Fibroblast of lung (primary cell): Measurements from ENCODE around the gene MS4A4E. TPM values are rescaled to one million over a fixed set of nuclear protein-coding genes. Genes with fewer than 3 reads are reported as not detected.

Source experiments
- DNase-seq, 2 donors: peaks; one replicate each; pipeline versions ENCODE4 v3.0.0 to v3.0.0-alpha.2; 2010; ENCODE audit warnings: low read depth in 2 of 2
- H2AFZ ChIP-seq: 2 replicates; pipeline ENCODE4 v1.5.1; 2012; ENCODE audit warnings: low read length, control low read depth, inconsistent platforms
- H3K27ac ChIP-seq: 2 replicates; pipeline ENCODE4 v1.5.1; 2011; ENCODE audit warnings: low read length, control low read depth; ENCODE audit not compliant: insufficient read depth
- H3K27me3 ChIP-seq: 2 replicates; pipeline ENCODE4 v1.5.1; 2011; ENCODE audit warnings: mild to moderate bottlenecking, low read length; ENCODE audit not compliant: control insufficient read depth, insufficient read depth
- H3K36me3 ChIP-seq: 2 replicates; pipeline ENCODE4 v1.5.1; 2011; ENCODE audit warnings: low read length; ENCODE audit not compliant: control insufficient read depth, insufficient read depth
- H3K4me1 ChIP-seq: 2 replicates; pipeline ENCODE4 v1.5.1; 2011; ENCODE audit warnings: low read length; ENCODE audit not compliant: control insufficient read depth, insufficient read depth; ENCODE audit errors: extremely low read depth
- H3K4me2 ChIP-seq: 2 replicates; pipeline ENCODE4 v1.5.1; 2011; ENCODE audit warnings: low read length, control low read depth; ENCODE audit not compliant: insufficient read depth; ENCODE audit errors: extremely low read depth
- H3K4me3 ChIP-seq, 4 experiments: fragments of 200-600 bp in 1 of 4; sonication (generic) in 1 of 4; replicated peaks in 1 of 4; 2 replicates each; pipeline ENCODE4 v1.5.1; 2011 to 2016; ENCODE audit warnings: low read length in 4 of 4, low read depth in 3 of 4, mild to moderate bottlenecking in 3 of 4, control low read depth in 2 of 4, inconsistent platforms in 1 of 4, mixed read lengths in 1 of 4; ENCODE audit not compliant: insufficient read depth in 1 of 4; ENCODE audit errors: control extremely low read depth in 1 of 4
- H3K79me2 ChIP-seq: 2 replicates; pipeline ENCODE4 v1.5.1; 2012; ENCODE audit warnings: mild to moderate bottlenecking, low read length, inconsistent platforms; ENCODE audit not compliant: control insufficient read depth, insufficient read depth
- H3K9ac ChIP-seq: 2 replicates; pipeline ENCODE4 v1.5.1; 2011; ENCODE audit warnings: mild to moderate bottlenecking, low read length, control low read depth; ENCODE audit not compliant: insufficient read depth
- H3K9me3 ChIP-seq: 2 replicates; pipeline ENCODE4 v1.5.1; 2012; ENCODE audit warnings: low read depth, low read length; ENCODE audit not compliant: control insufficient read depth, insufficient read depth
- H4K20me1 ChIP-seq: 2 replicates; pipeline ENCODE4 v1.5.1; 2011; ENCODE audit warnings: low read length; ENCODE audit not compliant: control insufficient read depth, insufficient read depth; ENCODE audit errors: extremely low read depth
- CTCF ChIP-seq, 2 donors: IDR thresholded peaks in 1 of 2; conservative IDR thresholded peaks in 1 of 2; 1 replicate in 1 of 2; 2 replicates in 1 of 2; pipeline ENCODE4 v1.5.1; 2011 to 2012; ENCODE audit warnings: low read length in 2 of 2, control low read depth in 1 of 2, inconsistent platforms in 1 of 2, low read depth in 1 of 2, mild to moderate bottlenecking in 1 of 2
- EZH2 ChIP-seq: IDR thresholded peaks from 2 replicates; pipeline ENCODE4 v1.5.1; 2012; ENCODE audit warnings: low read length, control low read depth, mild to moderate bottlenecking; ENCODE audit errors: missing control alignments
- polyA plus RNA-seq, 2 donors: library from polyadenylated mRNA; depleted of rRNA in 1 of 2; stranded (reverse) in 1 of 2; unstranded in 1 of 2; fragments of >200 nt; gene quantifications; 2 replicates each; pipeline ENCODE4 v1.2.1, GENCODE V29; 2011 to 2012; ENCODE audit warnings: missing spikeins in 1 of 2
- total RNA-seq: library from RNA; depleted of rRNA; stranded (reverse); fragments of >200 nt; gene quantifications from 2 replicates; pipeline ENCODE4 v1.2.1, GENCODE V29; 2014

The MS4A4E gene
- total and polyA plus RNA-seq, 2 donors (not counting 1 experiment from before 2014, with no cell fraction given), result not detected

- H3K27ac ChIP-seq, result no peak overlapping the region
- no peaks in the 10 kb centered on the region for H3K36me3 ChIP-seq
- H3K9ac ChIP-seq, result no peak overlapping the region
- H3K79me2 ChIP-seq, result no peaks in the 10 kb centered on the region
- H3K4me3 ChIP-seq, result no peak overlapping the region
- H3K9me3 ChIP-seq, result no peaks in the 10 kb centered on the region
- no peaks in the 10 kb centered on the region for H3K27me3 ChIP-seq
- H2AFZ ChIP-seq, result no peak overlapping the region
- TF ChIP-seq CTCF (conservative IDR thresholded peaks at IDR 0.05 in 1 of 2, IDR thresholded peaks at IDR 0.05 in 1 of 2; ENCODE audit: low read depth in 1 of 2, low read length in 2 of 2), result no peak
- no peak for TF ChIP-seq EZH2
- no peak overlapping the region for H3K4me2 ChIP-seq
- H4K20me1 ChIP-seq, result no peaks in the 10 kb centered on the region
- H3K4me1 ChIP-seq, result no peaks in the 10 kb centered on the region
- DNase-seq, result no peak
Measured at GRCh38 chr11:60240662-60241061, 2.3 kb downstream of the MS4A4E start.

- no peak for DNase-seq
- Histone ChIP-seq H3K4me3 (no peak overlapping the region), H2AFZ (no peak overlapping the region), H3K36me3 (no peaks in the 10 kb centered on the region), H3K27me3 (no peaks in the 10 kb centered on the region), H3K4me2 (no peak overlapping the region), H3K27ac (no peak overlapping the region), H4K20me1 (no peaks in the 10 kb centered on the region), H3K79me2 (no peaks in the 10 kb centered on the region), H3K9me3 (no peaks in the 10 kb centered on the region), H3K9ac (no peak overlapping the region), H3K4me1 (no peaks in the 10 kb centered on the region)
- TF ChIP-seq CTCF (conservative IDR thresholded peaks at IDR 0.05 in 1 of 2, IDR thresholded peaks at IDR 0.05 in 1 of 2; ENCODE audit: low read depth in 1 of 2, low read length in 2 of 2) (no peak), EZH2 (no peak)
Measured at GRCh38 chr11:60235321-60235720, 7.6 kb downstream of the MS4A4E start.

GRCh38 chr11:60230681-60231080 is 12.3 kb downstream of the MS4A4E start:
- Histone ChIP-seq H3K27ac (no peak overlapping the region), H3K79me2 (no peaks in the 10 kb centered on the region), H3K4me3 (no peak overlapping the region), H3K4me1 (no peaks in the 10 kb centered on the region), H2AFZ (no peak overlapping the region), H3K36me3 (no peaks in the 10 kb centered on the region), H3K9me3 (no peaks in the 10 kb centered on the region), H3K4me2 (no peak overlapping the region), H3K27me3 (no peaks in the 10 kb centered on the region), H4K20me1 (no peaks in the 10 kb centered on the region), H3K9ac (no peak overlapping the region)
- no peak for DNase-seq
- TF ChIP-seq EZH2 (no peak), CTCF (conservative IDR thresholded peaks at IDR 0.05 in 1 of 2, IDR thresholded peaks at IDR 0.05 in 1 of 2; ENCODE audit: low read depth in 1 of 2, low read length in 2 of 2) (no peak)
